ENCODE measurements around the gene RSPO1.

RSPO1 gene

GRCh38 chr1:37647281-37647680 is 12.6 kb upstream of the RSPO1 start:
- H3K23ac ChIP-seq (ENCODE audit: low read length): no peak overlapping the region
- H4K8ac ChIP-seq (ENCODE audit: low read depth, low read length): no peak overlapping the region
- H3K79me1 ChIP-seq (ENCODE audit: low read length): no peaks in the 10 kb centered on the region
- H2BK15ac ChIP-seq (replicated peaks; ENCODE audit: low read depth): no peak overlapping the region
- H3K4me2 ChIP-seq (ENCODE audit: low read length): no peak overlapping the region
- H3K9ac ChIP-seq (ENCODE audit: low read length): no peak overlapping the region
- H3K4me3 ChIP-seq (ENCODE audit: low read length): no peak overlapping the region
- no peak overlapping the region for H2BK120ac ChIP-seq (ENCODE audit: low read depth, low read length)
- H4K5ac ChIP-seq (ENCODE audit: low read length): no peak overlapping the region
- no peak overlapping the region for H3K18ac ChIP-seq (ENCODE audit: low read length)
- no peaks in the 10 kb centered on the region for H3K36me3 ChIP-seq (ENCODE audit: control insufficient read depth, insufficient read depth, low read length)
- no peak overlapping the region for H2AK5ac ChIP-seq (ENCODE audit: low read length)
- H3K79me2 ChIP-seq (ENCODE audit: control insufficient read depth, insufficient read depth, low read length): no peaks in the 10 kb centered on the region
- H3K56ac ChIP-seq (ENCODE audit: low read length): no peak overlapping the region
- H3K27ac ChIP-seq (ENCODE audit: low read depth, low read length): no peak overlapping the region
- no CpG with 5 or more reads among the region's 7 CpGs for WGBS (ENCODE audit: extremely low coverage, insufficient coverage, low lambda C conversion rate)
- no peak overlapping the region for H2BK5ac ChIP-seq (ENCODE audit: low read length)
- DNase-seq: no peak
- no peak overlapping the region for H3K4ac ChIP-seq (ENCODE audit: low read depth, low read length)
- H3K27me3 ChIP-seq (ENCODE audit: insufficient read depth, low read length, poor library complexity): no peaks in the 10 kb centered on the region
- no peaks in the 10 kb centered on the region for H3K4me1 ChIP-seq (ENCODE audit: control insufficient read depth, low read depth, low read length)

- Histone ChIP-seq H3K36me3 (ENCODE audit: control insufficient read depth, insufficient read depth, low read length) (no peaks in the 10 kb centered on the region), H2BK5ac (ENCODE audit: low read length) (no peak overlapping the region), H2BK15ac (replicated peaks; ENCODE audit: low read depth) (no peak overlapping the region), H2AK5ac (ENCODE audit: low read length) (no peak overlapping the region), H3K79me1 (ENCODE audit: low read length) (no peaks in the 10 kb centered on the region), H3K79me2 (ENCODE audit: control insufficient read depth, insufficient read depth, low read length) (no peaks in the 10 kb centered on the region), H3K23ac (ENCODE audit: low read length) (no peak overlapping the region), H4K5ac (ENCODE audit: low read length) (no peak overlapping the region), H3K27me3 (ENCODE audit: insufficient read depth, low read length, poor library complexity) (peaks cover 8% of the 10 kb centered on the region), H3K4me3 (ENCODE audit: low read length) (no peak overlapping the region), H3K4ac (ENCODE audit: low read depth, low read length) (no peak overlapping the region), H3K27ac (ENCODE audit: low read depth, low read length) (no peak overlapping the region), H3K9ac (ENCODE audit: low read length) (no peak overlapping the region), H4K8ac (ENCODE audit: low read depth, low read length) (no peak overlapping the region), H3K18ac (ENCODE audit: low read length) (no peak overlapping the region), H3K56ac (ENCODE audit: low read length) (no peak overlapping the region), H3K4me1 (ENCODE audit: control insufficient read depth, low read depth, low read length) (no peaks in the 10 kb centered on the region), H2BK120ac (ENCODE audit: low read depth, low read length) (no peak overlapping the region), H3K4me2 (ENCODE audit: low read length) (no peak overlapping the region)
- no CpG with 5 or more reads among the region's 1 CpG for WGBS (ENCODE audit: extremely low coverage, insufficient coverage, low lambda C conversion rate)
- no peak for DNase-seq
Measured at GRCh38 chr1:37641059-37641458, 6.4 kb upstream of the RSPO1 start.

- DNase-seq: no peak
- H3K4me1 ChIP-seq (ENCODE audit: control insufficient read depth, low read depth, low read length): no peaks in the 10 kb centered on the region
- no peak overlapping the region for H3K18ac ChIP-seq (ENCODE audit: low read length)
- no peak overlapping the region for H4K5ac ChIP-seq (ENCODE audit: low read length)
- no peak overlapping the region for H2BK5ac ChIP-seq (ENCODE audit: low read length)
- WGBS (ENCODE audit: extremely low coverage, insufficient coverage, low lambda C conversion rate): no CpG with 5 or more reads among the region's 6 CpGs
- H3K27me3 ChIP-seq (ENCODE audit: insufficient read depth, low read length, poor library complexity): peaks cover 54% of the 10 kb centered on the region
- no peak overlapping the region for H3K4me3 ChIP-seq (ENCODE audit: low read length)
- H3K27ac ChIP-seq (ENCODE audit: low read depth, low read length): no peak overlapping the region
- no peak overlapping the region for H3K4ac ChIP-seq (ENCODE audit: low read depth, low read length)
- H3K56ac ChIP-seq (ENCODE audit: low read length): no peak overlapping the region
- H2BK120ac ChIP-seq (ENCODE audit: low read depth, low read length): no peak overlapping the region
- H3K23ac ChIP-seq (ENCODE audit: low read length): no peak overlapping the region
- no peak overlapping the region for H3K9ac ChIP-seq (ENCODE audit: low read length)
- no peak overlapping the region for H4K8ac ChIP-seq (ENCODE audit: low read depth, low read length)
- H3K36me3 ChIP-seq (ENCODE audit: control insufficient read depth, insufficient read depth, low read length): no peaks in the 10 kb centered on the region
- no peak overlapping the region for H2AK5ac ChIP-seq (ENCODE audit: low read length)
- H3K79me1 ChIP-seq (ENCODE audit: low read length): no peaks in the 10 kb centered on the region
- H2BK15ac ChIP-seq (replicated peaks; ENCODE audit: low read depth): no peak overlapping the region
- H3K79me2 ChIP-seq (ENCODE audit: control insufficient read depth, insufficient read depth, low read length): no peaks in the 10 kb centered on the region
- no peak overlapping the region for H3K4me2 ChIP-seq (ENCODE audit: low read length)
Measured at GRCh38 chr1:37636435-37636834, 1.7 kb upstream of the RSPO1 start.

- Histone ChIP-seq H3K9ac (ENCODE audit: low read length) (no peak overlapping the region), H2AK5ac (ENCODE audit: low read length) (no peak overlapping the region), H4K5ac (ENCODE audit: low read length) (no peak overlapping the region), H3K27me3 (ENCODE audit: insufficient read depth, low read length, poor library complexity) (peaks cover 59% of the 10 kb centered on the region), H3K4me2 (ENCODE audit: low read length) (no peak overlapping the region), H2BK5ac (ENCODE audit: low read length) (no peak overlapping the region), H2BK15ac (replicated peaks; ENCODE audit: low read depth) (no peak overlapping the region), H3K36me3 (ENCODE audit: control insufficient read depth, insufficient read depth, low read length) (no peaks in the 10 kb centered on the region), H3K79me1 (ENCODE audit: low read length) (no peaks in the 10 kb centered on the region), H3K4me3 (ENCODE audit: low read length) (no peak overlapping the region), H4K8ac (ENCODE audit: low read depth, low read length) (no peak overlapping the region), H3K79me2 (ENCODE audit: control insufficient read depth, insufficient read depth, low read length) (no peaks in the 10 kb centered on the region), H3K4ac (ENCODE audit: low read depth, low read length) (no peak overlapping the region), H3K4me1 (ENCODE audit: control insufficient read depth, low read depth, low read length) (no peaks in the 10 kb centered on the region), H3K18ac (ENCODE audit: low read length) (no peak overlapping the region), H3K23ac (ENCODE audit: low read length) (no peak overlapping the region), H3K27ac (ENCODE audit: low read depth, low read length) (no peak overlapping the region), H2BK120ac (ENCODE audit: low read depth, low read length) (no peak overlapping the region), H3K56ac (ENCODE audit: low read length) (no peak overlapping the region)
- no CpG with 5 or more reads among the region's 26 CpGs for WGBS (ENCODE audit: extremely low coverage, insufficient coverage, low lambda C conversion rate)
- no peak for DNase-seq
Measured at GRCh38 chr1:37634992-37635902, 555 bp upstream of the RSPO1 start.

DNA sequence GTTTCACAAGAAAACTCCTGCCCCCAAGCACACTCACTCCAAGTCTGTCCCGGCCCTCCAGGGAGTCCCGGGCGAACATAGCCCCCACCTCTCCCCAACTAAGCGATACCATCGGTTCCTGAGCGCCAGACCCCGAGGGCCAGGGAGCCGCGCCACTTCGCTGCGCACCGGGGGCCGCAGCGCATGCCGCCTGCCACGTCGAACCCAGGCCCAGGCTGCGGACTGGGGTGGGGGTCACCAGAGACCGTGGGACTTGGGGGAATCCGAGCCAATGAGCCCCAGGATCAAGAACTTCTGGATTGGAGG is 801 bp downstream of the RSPO1 start:
- WGBS (ENCODE audit: extremely low coverage, insufficient coverage, low lambda C conversion rate): no CpG with 5 or more reads among the region's 20 CpGs
- H3K27ac ChIP-seq (ENCODE audit: low read depth, low read length): no peak overlapping the region
- no peak overlapping the region for H2BK15ac ChIP-seq (replicated peaks; ENCODE audit: low read depth)
- no peak for DNase-seq
- no peak overlapping the region for H3K4ac ChIP-seq (ENCODE audit: low read depth, low read length)
- no peak overlapping the region for H3K18ac ChIP-seq (ENCODE audit: low read length)
- no peak overlapping the region for H2BK120ac ChIP-seq (ENCODE audit: low read depth, low read length)
- no peak overlapping the region for H3K4me3 ChIP-seq (ENCODE audit: low read length)
- H3K79me1 ChIP-seq (ENCODE audit: low read length): no peaks in the 10 kb centered on the region
- H3K9ac ChIP-seq (ENCODE audit: low read length): no peak overlapping the region
- no peak overlapping the region for H3K23ac ChIP-seq (ENCODE audit: low read length)
- no peaks in the 10 kb centered on the region for H3K36me3 ChIP-seq (ENCODE audit: control insufficient read depth, insufficient read depth, low read length)
- no peaks in the 10 kb centered on the region for H3K79me2 ChIP-seq (ENCODE audit: control insufficient read depth, insufficient read depth, low read length)
- peak overlapping the region; percentile 15 for H3K56ac ChIP-seq (ENCODE audit: low read length)
- H3K27me3 ChIP-seq (ENCODE audit: insufficient read depth, low read length, poor library complexity): peaks cover 60% of the 10 kb centered on the region
- H4K8ac ChIP-seq (ENCODE audit: low read depth, low read length): no peak overlapping the region
- no peaks in the 10 kb centered on the region for H3K4me1 ChIP-seq (ENCODE audit: control insufficient read depth, low read depth, low read length)
- no peak overlapping the region for H4K5ac ChIP-seq (ENCODE audit: low read length)
- no peak overlapping the region for H2AK5ac ChIP-seq (ENCODE audit: low read length)
- no peak overlapping the region for H2BK5ac ChIP-seq (ENCODE audit: low read length)
- no peak overlapping the region for H3K4me2 ChIP-seq (ENCODE audit: low read length)

Measured in mesendoderm (in vitro differentiated cells).